Nephron (organoid): ENCODE results near the gene LGALS7B.
"Not testable (repeated sequence)": the region's sequence is repeated elsewhere in the genome, so short reads cannot be mapped to it uniquely, and the experiment has no call there.

Experiments used
- H3K27ac Mint-ChIP-seq, 3 experiments: 2 replicates each; pipeline ENCODE4 v1.8.0; 2020; ENCODE audit warnings: mixed read lengths in 3 of 3, mild to moderate bottlenecking in 2 of 3, moderate library complexity in 1 of 3
- H3K27me3 Mint-ChIP-seq: 2 replicates; pipeline ENCODE4 v1.8.0; 2021; ENCODE audit warnings: low read depth, mild to moderate bottlenecking, moderate library complexity, mixed read lengths
- H3K36me3 Mint-ChIP-seq: 2 replicates; pipeline ENCODE4 v1.8.0; 2020; ENCODE audit warnings: low read depth, mixed read lengths
- H3K4me1 Mint-ChIP-seq: 2 replicates; pipeline ENCODE4 v1.8.0; 2020; ENCODE audit warnings: mixed read lengths
- H3K4me3 Mint-ChIP-seq, 3 experiments: 2 replicates each; pipeline ENCODE4 v1.8.0; 2020; ENCODE audit warnings: mild to moderate bottlenecking in 3 of 3, mixed read lengths in 3 of 3, moderate library complexity in 2 of 3
- H3K9me3 Mint-ChIP-seq: 2 replicates; pipeline ENCODE4 v1.8.0; 2020; ENCODE audit warnings: mixed read lengths
- TF ChIP-seq, protein P1 (sequence below), 3 experiments: fragments of 200-600 bp; sonication (generic); IDR thresholded peaks; one replicate each; pipeline ENCODE4 v1.5.0; 2021; ENCODE audit warnings: antibody characterized with exemption in 3 of 3; ENCODE audit not compliant: unreplicated experiment in 3 of 3

LGALS7B gene

DNA sequence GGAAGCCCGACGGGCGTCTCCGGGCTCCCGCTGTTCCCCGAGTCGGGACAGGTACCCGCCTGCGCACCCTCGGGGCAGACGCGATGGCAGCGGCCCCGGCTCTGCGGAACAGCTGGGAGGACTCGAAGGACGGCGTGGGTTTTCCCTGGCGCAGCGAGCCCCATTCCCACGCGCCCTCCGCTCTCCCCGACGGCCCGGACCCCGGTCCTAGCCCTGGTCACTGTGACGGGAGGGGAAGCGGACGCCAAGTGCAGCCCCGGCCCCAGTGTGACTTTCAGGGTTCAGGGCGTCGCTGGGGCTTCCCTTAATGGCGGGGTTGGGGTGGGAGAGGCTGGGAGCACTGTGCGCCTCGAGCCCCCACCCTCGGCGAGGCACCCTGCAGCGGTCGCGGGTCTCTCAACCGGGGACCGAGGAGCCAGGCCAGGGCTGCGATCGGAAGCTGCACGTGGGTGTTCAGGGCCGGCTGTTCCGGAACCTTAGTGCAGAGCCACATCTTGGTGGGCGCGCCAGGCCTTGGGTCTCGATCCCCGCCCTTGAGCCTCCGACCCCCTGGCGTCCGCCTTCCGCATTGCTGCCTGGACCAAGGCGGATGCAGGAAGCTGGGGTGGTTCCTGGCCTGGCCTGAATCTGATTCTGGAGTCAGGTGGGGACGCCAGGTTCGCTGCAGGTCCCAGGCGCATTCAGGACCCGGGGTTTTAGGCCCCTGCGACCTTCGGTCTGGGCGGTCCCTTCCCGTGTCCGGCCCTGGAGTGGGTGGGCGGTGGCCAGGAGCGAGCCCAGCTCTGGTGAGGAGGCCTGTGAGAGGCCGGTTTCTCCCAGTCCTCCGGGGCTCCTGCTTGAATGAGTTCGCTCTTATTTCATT, 3.5 kb downstream of the LGALS7B start:
- H3K9me3 Mint-ChIP-seq = no peaks in the 10 kb centered on the region
- peak overlapping the region in 1 of 3 experiments; percentile 11 for H3K27ac Mint-ChIP-seq
- TF ChIP-seq, protein P1, sequence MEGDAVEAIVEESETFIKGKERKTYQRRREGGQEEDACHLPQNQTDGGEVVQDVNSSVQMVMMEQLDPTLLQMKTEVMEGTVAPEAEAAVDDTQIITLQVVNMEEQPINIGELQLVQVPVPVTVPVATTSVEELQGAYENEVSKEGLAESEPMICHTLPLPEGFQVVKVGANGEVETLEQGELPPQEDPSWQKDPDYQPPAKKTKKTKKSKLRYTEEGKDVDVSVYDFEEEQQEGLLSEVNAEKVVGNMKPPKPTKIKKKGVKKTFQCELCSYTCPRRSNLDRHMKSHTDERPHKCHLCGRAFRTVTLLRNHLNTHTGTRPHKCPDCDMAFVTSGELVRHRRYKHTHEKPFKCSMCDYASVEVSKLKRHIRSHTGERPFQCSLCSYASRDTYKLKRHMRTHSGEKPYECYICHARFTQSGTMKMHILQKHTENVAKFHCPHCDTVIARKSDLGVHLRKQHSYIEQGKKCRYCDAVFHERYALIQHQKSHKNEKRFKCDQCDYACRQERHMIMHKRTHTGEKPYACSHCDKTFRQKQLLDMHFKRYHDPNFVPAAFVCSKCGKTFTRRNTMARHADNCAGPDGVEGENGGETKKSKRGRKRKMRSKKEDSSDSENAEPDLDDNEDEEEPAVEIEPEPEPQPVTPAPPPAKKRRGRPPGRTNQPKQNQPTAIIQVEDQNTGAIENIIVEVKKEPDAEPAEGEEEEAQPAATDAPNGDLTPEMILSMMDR (IDR thresholded peaks at IDR 0.05; ENCODE audit: unreplicated experiment in 3 of 3) = no peak
- peaks cover 5% of the 10 kb centered on the region for H3K4me1 Mint-ChIP-seq
- H3K36me3 Mint-ChIP-seq = no peaks in the 10 kb centered on the region
- H3K4me3 Mint-ChIP-seq = no peak overlapping the region
- peaks cover 3% of the 10 kb centered on the region for H3K27me3 Mint-ChIP-seq

DNA sequence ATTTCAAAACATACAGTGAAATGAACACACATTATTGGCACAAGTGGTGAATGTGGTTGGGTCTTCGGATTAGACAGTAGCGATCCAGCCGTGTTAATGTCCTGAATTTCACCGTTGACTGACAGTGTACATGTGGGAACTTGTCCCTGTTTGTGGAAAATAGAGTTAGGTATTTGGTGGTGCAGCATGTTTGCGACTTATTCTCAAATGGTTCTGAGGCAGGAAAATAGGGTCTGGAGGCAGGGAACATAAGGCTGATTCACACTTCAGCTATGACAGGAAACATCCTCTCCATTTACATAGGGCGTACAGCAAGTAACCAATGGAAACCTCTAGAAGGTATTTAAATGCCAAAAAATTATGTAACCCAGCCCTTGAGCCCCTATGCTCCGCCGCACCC, 4.2 kb downstream of the LGALS7B start:
- peak overlapping the region in 2 of 3 experiments; percentile 11 to 28 for H3K27ac Mint-ChIP-seq
- H3K36me3 Mint-ChIP-seq = no peaks in the 10 kb centered on the region
- H3K9me3 Mint-ChIP-seq = no peaks in the 10 kb centered on the region
- TF ChIP-seq, protein P1 (IDR thresholded peaks at IDR 0.05; ENCODE audit: unreplicated experiment in 3 of 3) = no peak
- H3K4me1 Mint-ChIP-seq = peaks cover 5% of the 10 kb centered on the region
- no peak overlapping the region for H3K4me3 Mint-ChIP-seq
- H3K27me3 Mint-ChIP-seq = peaks cover 3% of the 10 kb centered on the region

DNA sequence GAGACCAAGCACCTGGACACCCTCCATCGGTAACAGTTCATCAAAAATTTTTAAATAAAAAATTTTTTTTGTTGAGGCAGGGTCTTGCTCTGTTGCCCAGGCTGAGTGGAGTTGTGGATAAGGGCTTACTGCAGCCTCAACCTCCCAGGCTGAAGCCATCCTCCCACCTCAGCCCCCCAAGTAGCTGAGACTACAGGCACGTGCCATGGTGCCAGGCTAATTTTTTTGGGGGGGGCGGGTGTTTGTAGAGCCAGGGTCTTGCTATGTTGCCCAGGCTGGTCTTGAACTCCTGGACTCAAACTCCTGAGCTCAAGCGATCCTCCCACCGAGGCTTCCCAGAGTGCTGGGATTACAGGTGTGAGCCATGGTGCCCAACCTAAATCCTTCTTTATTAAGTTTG, 4.7 kb downstream of the LGALS7B start:
- TF ChIP-seq, protein P1 (IDR thresholded peaks at IDR 0.05; ENCODE audit: unreplicated experiment in 3 of 3) = no peak
- Mint-ChIP-seq H3K27ac (no peak overlapping the region), H3K4me3 (no peak overlapping the region), H3K9me3 (no peaks in the 10 kb centered on the region), H3K4me1 (peaks cover 5% of the 10 kb centered on the region), H3K27me3 (peaks cover 3% of the 10 kb centered on the region), H3K36me3 (no peaks in the 10 kb centered on the region)

DNA sequence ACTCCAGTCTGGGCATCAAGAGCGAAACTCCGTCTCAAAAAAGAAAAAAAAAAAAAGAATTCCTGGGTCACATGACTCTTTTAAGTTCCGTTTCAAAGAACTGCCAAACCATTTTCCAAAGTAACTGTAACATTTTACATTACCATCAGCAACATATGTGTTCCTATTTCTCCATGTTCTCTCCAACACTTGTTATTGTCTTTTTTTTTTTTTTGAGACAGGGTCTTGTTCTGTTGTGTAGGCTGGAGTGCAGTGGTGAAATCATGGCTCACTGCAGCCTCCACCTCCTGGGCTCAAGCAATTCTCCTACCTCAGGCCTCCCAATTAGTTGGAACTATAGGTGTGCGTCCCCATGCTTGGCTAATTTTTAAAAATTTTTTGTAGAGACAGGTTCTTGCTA, 6.5 kb downstream of the LGALS7B start:
- no peak overlapping the region for H3K27ac Mint-ChIP-seq
- H3K36me3 Mint-ChIP-seq = no peaks in the 10 kb centered on the region
- peaks cover 5% of the 10 kb centered on the region for H3K4me1 Mint-ChIP-seq
- peaks cover 7% of the 10 kb centered on the region for H3K27me3 Mint-ChIP-seq
- H3K4me3 Mint-ChIP-seq = no peak overlapping the region
- peaks cover 5% of the 10 kb centered on the region for H3K9me3 Mint-ChIP-seq
- TF ChIP-seq, protein P1 (IDR thresholded peaks at IDR 0.05; ENCODE audit: unreplicated experiment in 3 of 3) = no peak

DNA sequence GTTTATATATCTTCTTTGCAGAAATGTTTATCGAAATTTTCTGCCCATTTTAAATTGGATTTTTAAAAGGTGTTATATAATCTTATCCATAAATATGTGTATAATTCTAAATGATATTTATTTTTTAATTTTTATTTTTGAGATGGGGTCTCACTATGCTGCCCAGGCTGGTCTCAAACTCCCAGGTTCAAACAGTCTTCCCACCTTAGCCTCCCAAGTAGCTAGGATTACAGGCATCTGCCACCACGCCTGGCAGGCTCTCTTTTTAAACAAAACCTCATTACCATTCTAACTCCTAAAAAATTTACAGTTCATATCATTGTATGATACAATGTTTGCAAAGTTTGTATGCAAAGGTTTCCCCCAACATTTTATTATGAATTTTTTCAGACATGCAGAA, 7.2 kb downstream of the LGALS7B start:
- Mint-ChIP-seq H3K36me3 (no peaks in the 10 kb centered on the region), H3K4me1 (peaks cover 5% of the 10 kb centered on the region), H3K27me3 (peaks cover 7% of the 10 kb centered on the region), H3K27ac (no peak overlapping the region), H3K9me3 (peaks cover 5% of the 10 kb centered on the region), H3K4me3 (no peak overlapping the region)
- TF ChIP-seq, protein P1 (IDR thresholded peaks at IDR 0.05; ENCODE audit: unreplicated experiment in 3 of 3) = no peak

DNA sequence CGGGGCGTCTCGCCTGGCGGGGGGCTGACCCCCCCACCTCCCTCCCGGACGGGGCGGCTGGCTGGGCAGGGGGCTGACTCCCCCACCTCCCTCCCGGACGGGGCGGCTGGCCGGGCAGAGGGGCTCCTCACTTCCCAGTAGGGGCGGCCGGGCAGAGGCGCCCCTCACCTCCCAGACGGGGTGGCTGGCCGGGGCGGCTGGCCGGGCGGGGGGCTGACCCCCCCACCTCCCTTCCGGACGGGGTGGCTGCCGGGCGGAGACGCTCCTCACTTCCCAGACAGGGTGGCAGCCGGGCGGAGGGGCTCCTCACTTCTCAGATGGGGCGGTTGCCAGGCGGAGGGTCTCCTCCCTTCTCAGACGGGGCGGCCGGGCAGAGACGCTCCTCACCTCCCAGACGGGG, 8.8 kb downstream of the LGALS7B start:
- H3K27ac Mint-ChIP-seq, H3K4me1 Mint-ChIP-seq, H3K27me3 Mint-ChIP-seq, H3K36me3 Mint-ChIP-seq, H3K9me3 Mint-ChIP-seq, H3K4me3 Mint-ChIP-seq: not testable (repeated sequence)
